Measurements from ENCODE around the gene FAM227A.

Gene FAM227A

DNA sequence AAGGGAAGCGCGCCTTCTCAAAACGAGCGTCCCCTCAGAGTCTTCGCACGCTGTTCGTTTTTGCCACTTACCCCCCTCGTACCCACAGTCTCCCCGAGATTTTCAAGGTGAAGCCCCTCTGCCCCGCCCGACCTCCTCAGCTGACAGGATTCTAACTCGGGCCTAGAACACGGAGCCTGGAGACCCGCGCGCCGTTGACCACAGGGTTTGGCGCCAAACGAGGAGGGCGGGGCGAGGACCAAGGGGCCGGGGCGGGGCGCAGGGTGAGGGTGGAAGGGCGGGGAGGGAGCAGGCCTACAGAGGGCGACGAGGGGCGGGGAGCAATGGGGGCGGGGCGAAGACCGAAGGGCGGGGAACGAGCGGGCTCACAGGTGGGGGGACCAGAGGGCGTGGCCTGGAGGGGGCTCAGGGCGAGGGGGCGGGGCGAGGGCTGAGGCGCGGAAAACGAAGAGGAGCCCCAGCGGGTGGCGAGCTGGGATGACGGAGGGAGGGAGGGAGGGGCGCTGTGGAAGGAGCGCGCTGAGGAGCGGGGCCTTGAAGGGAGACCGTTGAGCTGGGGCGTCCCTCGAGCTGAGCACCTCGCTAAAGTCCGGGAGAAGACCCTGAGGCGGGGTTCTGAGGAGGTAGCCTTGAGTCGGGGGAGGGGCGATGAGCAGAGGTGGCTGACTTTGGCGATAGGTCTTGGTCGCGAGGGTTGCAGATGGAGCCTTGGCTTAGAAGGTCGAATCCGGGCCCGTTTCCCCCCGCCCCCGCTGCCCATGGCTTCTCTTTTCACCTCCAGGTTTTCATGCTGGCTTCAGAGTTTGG lies 86.0 kb downstream of the FAM227A start, which contains the start of gene DMC1 (continued):
- no peak for TF ChIP-seq ZNF600 (tag by site-specific recombination; IDR thresholded peaks at IDR 0.05)
- TF ChIP-seq ZNF169 (tag by site-specific recombination; IDR thresholded peaks at IDR 0.05), result no peak
- TF ChIP-seq ZNF223 (tag by site-specific recombination; IDR thresholded peaks at IDR 0.05), result no peak
- peak; percentile 52; the same call in 1 of the 2 replicates for TF ChIP-seq ZNF184 (tag by site-specific recombination; IDR thresholded peaks at IDR 0.05)
- TF ChIP-seq SCRT2 (tag by site-specific recombination; IDR thresholded peaks at IDR 0.05), result peak; percentile 16; the same call in 1 of the 2 replicates
- TF ChIP-seq KLF16 (tag by site-specific recombination; IDR thresholded peaks at IDR 0.05), result peak; percentile 44; the same call in 1 of the 2 replicates
- peak; percentile 58; the same call in 1 of the 2 replicates for TF ChIP-seq SP7 (tag by site-specific recombination; IDR thresholded peaks at IDR 0.05)
- no peak for TF ChIP-seq ZNF302 (tag by site-specific recombination; IDR thresholded peaks at IDR 0.05; ENCODE audit: low read depth)
- TF ChIP-seq, protein P1, sequence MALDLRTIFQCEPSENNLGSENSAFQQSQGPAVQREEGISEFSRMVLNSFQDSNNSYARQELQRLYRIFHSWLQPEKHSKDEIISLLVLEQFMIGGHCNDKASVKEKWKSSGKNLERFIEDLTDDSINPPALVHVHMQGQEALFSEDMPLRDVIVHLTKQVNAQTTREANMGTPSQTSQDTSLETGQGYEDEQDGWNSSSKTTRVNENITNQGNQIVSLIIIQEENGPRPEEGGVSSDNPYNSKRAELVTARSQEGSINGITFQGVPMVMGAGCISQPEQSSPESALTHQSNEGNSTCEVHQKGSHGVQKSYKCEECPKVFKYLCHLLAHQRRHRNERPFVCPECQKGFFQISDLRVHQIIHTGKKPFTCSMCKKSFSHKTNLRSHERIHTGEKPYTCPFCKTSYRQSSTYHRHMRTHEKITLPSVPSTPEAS (tag by site-specific recombination; IDR thresholded peaks at IDR 0.05), result 0 out of 2 replicates have a peak, but pooled peaks have one; percentile 8
- no peak for TF ChIP-seq ZBTB44 (tag by site-specific recombination; IDR thresholded peaks at IDR 0.05)
- TF ChIP-seq ZNF10 (tag by site-specific recombination; IDR thresholded peaks at IDR 0.05), result no peak
- TF ChIP-seq PRDM1 (tag by site-specific recombination; IDR thresholded peaks at IDR 0.05), result peak; percentile 79; the same call in 1 of the 2 replicates
- TF ChIP-seq ZNF266 (tag by site-specific recombination; IDR thresholded peaks at IDR 0.05; ENCODE audit: low read depth), result no peak
- TF ChIP-seq, protein P2, sequence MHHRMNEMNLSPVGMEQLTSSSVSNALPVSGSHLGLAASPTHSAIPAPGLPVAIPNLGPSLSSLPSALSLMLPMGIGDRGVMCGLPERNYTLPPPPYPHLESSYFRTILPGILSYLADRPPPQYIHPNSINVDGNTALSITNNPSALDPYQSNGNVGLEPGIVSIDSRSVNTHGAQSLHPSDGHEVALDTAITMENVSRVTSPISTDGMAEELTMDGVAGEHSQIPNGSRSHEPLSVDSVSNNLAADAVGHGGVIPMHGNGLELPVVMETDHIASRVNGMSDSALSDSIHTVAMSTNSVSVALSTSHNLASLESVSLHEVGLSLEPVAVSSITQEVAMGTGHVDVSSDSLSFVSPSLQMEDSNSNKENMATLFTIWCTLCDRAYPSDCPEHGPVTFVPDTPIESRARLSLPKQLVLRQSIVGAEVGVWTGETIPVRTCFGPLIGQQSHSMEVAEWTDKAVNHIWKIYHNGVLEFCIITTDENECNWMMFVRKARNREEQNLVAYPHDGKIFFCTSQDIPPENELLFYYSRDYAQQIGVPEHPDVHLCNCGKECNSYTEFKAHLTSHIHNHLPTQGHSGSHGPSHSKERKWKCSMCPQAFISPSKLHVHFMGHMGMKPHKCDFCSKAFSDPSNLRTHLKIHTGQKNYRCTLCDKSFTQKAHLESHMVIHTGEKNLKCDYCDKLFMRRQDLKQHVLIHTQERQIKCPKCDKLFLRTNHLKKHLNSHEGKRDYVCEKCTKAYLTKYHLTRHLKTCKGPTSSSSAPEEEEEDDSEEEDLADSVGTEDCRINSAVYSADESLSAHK (tag by site-specific recombination; IDR thresholded peaks at IDR 0.05), result peak; percentile 39; the same call in 1 of the 2 replicates
- no peak for TF ChIP-seq MZF1 (tag by site-specific recombination; IDR thresholded peaks at IDR 0.05; ENCODE audit: borderline replicate concordance)
- TF ChIP-seq, protein P3, sequence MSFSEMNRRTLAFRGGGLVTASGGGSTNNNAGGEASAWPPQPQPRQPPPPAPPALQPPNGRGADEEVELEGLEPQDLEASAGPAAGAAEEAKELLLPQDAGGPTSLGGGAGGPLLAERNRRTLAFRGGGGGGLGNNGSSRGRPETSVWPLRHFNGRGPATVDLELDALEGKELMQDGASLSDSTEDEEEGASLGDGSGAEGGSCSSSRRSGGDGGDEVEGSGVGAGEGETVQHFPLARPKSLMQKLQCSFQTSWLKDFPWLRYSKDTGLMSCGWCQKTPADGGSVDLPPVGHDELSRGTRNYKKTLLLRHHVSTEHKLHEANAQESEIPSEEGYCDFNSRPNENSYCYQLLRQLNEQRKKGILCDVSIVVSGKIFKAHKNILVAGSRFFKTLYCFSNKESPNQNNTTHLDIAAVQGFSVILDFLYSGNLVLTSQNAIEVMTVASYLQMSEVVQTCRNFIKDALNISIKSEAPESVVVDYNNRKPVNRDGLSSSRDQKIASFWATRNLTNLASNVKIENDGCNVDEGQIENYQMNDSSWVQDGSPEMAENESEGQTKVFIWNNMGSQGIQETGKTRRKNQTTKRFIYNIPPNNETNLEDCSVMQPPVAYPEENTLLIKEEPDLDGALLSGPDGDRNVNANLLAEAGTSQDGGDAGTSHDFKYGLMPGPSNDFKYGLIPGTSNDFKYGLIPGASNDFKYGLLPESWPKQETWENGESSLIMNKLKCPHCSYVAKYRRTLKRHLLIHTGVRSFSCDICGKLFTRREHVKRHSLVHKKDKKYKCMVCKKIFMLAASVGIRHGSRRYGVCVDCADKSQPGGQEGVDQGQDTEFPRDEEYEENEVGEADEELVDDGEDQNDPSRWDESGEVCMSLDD (tag by site-specific recombination; IDR thresholded peaks at IDR 0.05), result peak; percentile 59
- TF ChIP-seq ZNF610 (tag by site-specific recombination; IDR thresholded peaks at IDR 0.05; ENCODE audit: borderline replicate concordance), result peak; percentile 86
- no peak for TF ChIP-seq ZNF777 (tag by site-specific recombination; IDR thresholded peaks at IDR 0.05; ENCODE audit: borderline replicate concordance)
- peak; percentile 58; the same call in 1 of the 2 replicates for TF ChIP-seq ZSCAN23 (tag by site-specific recombination; IDR thresholded peaks at IDR 0.05)
- TF ChIP-seq GLI2 (tag by site-specific recombination; IDR thresholded peaks at IDR 0.05; ENCODE audit: borderline replicate concordance, low read depth), result no peak
- no peak for TF ChIP-seq ZNF677 (tag by site-specific recombination; IDR thresholded peaks at IDR 0.05)
- no peak for TF ChIP-seq KLF10 (tag by site-specific recombination; IDR thresholded peaks at IDR 0.05)
- TF ChIP-seq ZNF747 (tag by site-specific recombination; IDR thresholded peaks at IDR 0.05), result no peak
- no peak for TF ChIP-seq BCL11B (tag by site-specific recombination; IDR thresholded peaks at IDR 0.05; ENCODE audit: low read depth)
- TF ChIP-seq ZFP3 (tag by site-specific recombination; IDR thresholded peaks at IDR 0.05; ENCODE audit: low read depth), result no peak
- TF ChIP-seq ZBTB7A (tag by site-specific recombination; IDR thresholded peaks at IDR 0.05; ENCODE audit: low read depth), result 0 out of 2 replicates have a peak, but pooled peaks have one; percentile 21
- TF ChIP-seq ZBTB11 (tag by site-specific recombination; conservative IDR thresholded peaks at IDR 0.05; ENCODE audit: low read depth), result no peak
- TF ChIP-seq REPIN1 (tag by site-specific recombination; IDR thresholded peaks at IDR 0.05; ENCODE audit: low read depth), result no peak
- no peak for TF ChIP-seq ZNF157 (tag by site-specific recombination; IDR thresholded peaks at IDR 0.05)

Measured in HEK293 (cell line).